Fibroblast of upper back skin (primary cell): Measurements from ENCODE around the gene AK3.

ENCODE experiments used
- DNase-seq: peaks from one replicate; pipeline ENCODE4 v3.0.0-alpha.2; 2013

AK3 gene

GRCh38 chr9:4746278-4747030, 5.5 kb upstream of the AK3 start:
- no peak for DNase-seq

DNA sequence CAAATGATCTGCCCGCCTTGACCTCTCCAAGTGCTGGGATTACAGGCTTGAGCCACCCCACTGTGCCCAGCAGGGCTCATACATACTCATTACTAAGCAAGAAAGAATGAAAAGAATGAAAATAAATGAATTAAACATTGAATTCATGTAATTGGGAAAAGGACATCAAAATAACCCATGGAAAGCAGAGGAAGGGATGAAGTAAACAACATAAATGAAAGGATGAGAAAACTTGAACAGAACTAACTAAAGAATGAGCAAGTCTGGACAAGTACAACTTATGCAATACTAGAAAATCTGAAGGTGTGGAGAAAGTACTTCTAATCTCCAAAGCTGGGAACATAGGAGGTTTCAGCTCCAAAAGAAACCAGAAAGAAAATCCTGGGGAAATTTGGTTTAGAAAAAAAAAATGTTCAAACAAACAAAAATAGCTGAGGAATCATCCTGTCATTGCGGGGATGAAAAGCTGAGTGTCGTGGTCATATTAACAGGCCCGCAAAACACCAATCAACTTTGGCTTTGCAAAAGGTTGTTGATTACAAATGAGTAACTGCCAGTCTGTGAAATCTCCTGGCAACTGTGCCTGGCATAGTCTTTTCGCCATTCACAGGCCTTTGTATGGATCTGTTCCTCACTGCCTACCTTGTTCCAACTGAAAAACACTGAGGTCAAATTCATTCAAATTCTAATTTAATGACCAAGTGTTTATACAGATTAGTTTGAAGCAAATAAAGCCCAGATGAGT, 2.3 kb upstream of the AK3 start:
- no peak for DNase-seq

GRCh38 chr9:4742246-4742645, 1.2 kb upstream of the AK3 start:
- no peak for DNase-seq

DNA sequence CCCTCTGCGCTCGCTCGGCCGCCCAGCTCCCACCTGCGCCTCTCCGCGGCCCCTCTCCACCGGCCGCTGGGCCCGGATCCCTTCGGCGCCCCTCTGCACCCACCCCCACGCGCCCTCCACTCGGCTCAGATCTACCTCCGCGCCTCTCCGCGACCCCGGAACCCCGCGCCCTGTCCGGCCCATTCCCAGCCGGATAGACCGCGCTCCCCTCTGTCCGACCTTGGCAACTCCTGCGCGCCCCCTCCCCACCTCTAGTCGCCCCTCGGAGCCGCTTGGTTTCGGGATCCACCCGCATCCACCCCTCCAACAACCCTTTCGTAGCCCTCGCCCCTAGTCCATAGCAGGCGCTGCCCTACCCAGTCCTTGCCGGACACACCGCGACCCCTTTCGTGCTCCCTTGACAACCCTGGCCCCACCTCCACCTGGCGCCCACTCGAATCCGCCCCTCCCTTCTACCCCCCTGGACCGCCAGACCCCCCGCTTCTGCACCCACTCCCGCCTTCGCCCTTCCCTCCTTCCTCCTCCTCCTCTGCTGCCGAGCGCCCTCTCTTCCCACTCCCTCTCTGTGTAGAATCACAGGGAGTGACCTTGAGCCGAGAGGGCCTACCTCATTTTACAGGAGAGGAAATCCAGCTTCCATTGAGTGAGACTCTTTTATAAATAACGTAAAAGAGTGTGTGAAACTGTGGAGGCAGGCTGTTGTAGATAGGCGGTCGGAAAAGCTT, 525 bp upstream of the AK3 start:
- DNase-seq, result no peak

DNA sequence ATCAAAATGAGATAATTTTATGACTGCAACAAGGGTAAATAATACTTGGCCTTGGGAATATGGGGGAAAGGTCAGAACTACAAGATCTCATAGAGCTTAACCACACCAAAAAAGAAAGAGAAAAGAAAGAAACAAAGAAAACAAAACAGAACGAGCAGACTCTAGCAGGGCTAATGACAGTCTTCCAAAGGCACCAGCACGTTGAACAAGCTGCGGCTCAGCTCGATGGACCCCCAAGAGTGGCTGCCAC, 689 bp downstream of the AK3 start:
- no peak for DNase-seq

DNA sequence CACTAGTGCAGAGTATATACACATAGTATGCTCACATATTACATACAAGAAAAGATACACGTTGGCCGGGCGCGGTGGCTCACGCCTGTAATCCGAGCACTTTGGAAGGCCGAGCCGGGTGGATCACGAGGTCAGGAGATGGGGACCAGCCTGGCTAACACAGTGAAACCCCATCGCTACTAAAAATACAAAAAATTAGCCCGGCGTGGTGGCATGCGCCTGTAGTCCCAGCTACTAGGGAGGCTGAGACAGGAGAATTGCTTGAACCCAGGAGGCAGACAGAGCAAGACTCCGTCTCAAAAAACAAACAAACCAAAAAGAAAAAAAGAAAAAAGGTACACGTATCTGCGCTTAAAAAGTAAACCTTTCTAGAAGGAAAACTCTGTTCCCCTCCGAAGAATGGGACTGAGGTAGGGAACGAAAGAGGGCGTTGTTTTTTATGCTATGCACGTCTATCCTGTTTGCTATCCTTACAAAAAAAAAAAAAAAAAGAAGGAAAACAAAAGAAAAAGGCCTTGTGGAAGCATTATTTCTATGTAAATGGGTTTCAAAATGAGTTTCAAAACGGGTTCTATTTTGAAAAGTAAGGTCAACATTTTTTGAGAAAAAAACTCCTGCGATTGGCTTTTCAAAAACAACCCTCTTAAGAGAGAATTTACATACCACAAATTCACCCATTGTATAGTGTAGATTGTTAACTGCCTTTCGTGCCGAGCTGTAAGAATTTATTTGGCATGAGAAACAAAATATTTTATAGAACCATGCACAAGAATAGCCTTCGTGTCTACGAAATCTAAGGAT, 1.2 kb downstream of the AK3 start:
- DNase-seq, result no peak

GRCh38 chr9:4738866-4739586, 2.0 kb downstream of the AK3 start:
- no peak for DNase-seq

GRCh38 chr9:4734150-4734549, 6.9 kb downstream of the AK3 start:
- DNase-seq, result no peak

- DNase-seq, result no peak
Measured at GRCh38 chr9:4732890-4733289, 8.1 kb downstream of the AK3 start.

- no peak for DNase-seq
Measured at GRCh38 chr9:4727593-4727992, 13.4 kb downstream of the AK3 start.

DNA sequence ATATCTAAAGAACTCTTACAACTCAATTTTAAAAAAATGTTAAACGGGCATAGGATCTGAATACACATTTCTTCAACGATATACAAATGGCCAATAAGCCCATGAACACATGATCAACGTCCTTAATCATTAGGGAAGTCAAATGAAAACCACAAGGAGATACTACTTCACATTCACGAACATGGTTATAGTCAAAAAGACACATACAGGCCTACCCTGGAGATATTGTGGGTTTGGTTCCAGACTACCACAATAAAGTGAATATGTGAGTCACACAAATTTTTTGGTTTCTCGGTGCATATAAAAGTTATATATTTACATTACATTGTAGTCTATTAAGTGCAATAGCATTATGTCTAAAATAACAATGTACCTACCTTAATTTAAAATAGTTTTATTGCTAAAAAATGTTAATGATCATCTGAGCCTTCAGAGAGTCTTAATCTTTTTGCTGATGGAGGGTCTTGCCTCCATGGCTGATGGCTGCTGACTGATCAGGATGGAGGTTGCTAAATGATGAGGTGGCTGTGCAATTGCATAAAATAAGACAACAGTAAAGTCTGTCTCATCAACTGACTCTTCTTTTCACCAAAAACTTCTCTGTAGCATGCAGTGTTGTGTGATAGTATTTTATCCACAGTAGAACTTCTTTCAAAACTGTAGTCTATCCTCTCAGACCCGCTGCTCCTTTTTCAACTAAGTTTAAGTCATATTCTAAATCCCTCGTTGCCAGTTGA, 15.1 kb downstream of the AK3 start:
- DNase-seq, result no peak

DNA sequence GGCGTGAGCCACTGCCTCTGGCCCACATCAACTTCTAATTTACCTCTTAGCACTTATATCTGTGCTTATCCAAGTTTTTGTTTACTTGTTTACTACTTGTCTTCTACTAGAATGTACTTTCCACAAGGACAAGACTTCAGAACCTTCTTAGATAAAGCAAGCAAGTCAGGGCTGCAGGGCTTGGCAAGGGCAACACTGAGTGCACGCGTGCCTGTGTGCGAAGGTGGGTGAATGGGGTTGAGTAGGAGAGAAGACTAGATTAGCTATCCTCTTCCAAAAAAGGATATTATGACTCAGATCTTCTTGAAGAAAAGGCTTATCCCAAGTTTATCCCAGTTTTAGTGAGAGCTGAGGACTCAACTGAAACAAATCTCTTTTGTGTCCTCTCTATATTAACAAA, 19.3 kb downstream of the AK3 start:
- no peak for DNase-seq

DNA sequence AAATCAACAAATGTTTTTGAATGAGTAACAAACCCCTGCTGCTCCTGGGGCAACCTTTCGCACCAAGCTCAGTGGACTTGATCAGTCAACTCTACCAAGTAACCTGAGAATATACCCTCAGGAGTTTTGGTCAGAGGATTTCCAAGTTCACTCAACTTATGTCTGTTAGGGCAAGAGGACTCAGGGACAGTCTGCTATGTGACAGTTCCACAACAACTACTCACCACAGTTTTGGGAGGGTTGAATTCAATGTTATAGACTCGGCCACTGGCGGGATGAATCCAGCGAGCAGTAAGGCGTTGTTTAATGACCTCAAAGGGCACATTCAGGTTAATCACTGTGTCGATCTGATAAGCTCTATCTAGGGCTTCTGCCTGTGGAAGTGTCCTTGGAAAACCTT, 22.1 kb downstream of the AK3 start:
- no peak for DNase-seq

- no peak for DNase-seq
Measured at GRCh38 chr9:4717815-4718214, 23.2 kb downstream of the AK3 start.

GRCh38 chr9:4716163-4716562, 24.8 kb downstream of the AK3 start:
- no peak for DNase-seq

DNA sequence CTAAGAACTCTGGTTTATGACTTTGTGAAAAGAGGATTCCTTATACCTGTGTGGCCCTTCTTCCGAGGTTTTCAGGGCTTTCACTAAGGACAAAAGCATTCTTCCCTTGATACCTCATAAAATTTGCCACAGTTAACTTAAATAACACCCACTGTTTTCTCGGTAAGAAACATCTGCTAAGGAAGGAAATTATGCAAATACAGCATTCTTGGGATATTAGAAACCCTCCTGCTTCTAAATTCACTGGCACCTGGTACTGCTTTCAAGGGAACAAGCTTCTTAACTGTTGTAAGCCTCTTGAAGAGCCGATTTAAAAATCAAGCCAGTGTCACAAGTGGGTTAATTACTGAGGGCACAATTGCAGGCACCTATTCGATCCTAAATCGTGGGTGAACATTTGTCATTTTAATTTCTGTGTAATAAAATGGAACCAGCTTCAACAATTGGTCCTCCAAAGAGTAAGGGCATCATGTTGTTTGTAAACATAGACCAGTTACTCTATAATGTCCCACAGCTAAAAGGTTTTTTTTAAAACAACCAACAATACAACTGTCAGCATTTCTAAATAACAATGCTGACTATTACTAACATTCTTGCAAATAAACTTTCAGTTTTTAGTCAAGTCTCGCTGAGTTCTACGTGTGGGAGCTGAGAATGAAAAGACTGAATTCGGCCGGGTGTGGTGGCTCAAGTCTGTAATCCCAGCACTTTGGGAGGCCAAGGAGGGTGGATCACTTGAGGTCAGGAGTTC, 26.6 kb downstream of the AK3 start:
- DNase-seq, result peak; percentile 1

GRCh38 chr9:4713849-4714248, 27.2 kb downstream of the AK3 start:
- no peak for DNase-seq

DNA sequence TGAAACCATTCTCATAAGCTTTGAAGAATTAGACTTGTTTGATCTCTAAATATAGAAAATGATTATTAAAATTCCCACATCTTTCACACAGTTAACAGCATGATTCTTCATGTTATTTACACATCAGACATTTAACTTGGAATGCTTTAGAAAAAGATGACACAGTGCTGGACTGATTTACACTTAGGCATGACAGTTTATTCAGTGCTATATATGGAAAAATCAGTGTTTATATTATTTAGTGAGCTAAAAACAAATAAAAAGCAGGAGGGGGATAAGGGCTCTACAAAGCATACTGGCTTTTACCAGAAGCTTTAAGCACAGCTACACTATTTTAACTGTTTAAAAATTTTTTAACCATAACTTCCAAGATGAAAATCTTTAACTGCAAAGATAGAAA, 31.6 kb downstream of the AK3 start:
- no peak for DNase-seq

DNA sequence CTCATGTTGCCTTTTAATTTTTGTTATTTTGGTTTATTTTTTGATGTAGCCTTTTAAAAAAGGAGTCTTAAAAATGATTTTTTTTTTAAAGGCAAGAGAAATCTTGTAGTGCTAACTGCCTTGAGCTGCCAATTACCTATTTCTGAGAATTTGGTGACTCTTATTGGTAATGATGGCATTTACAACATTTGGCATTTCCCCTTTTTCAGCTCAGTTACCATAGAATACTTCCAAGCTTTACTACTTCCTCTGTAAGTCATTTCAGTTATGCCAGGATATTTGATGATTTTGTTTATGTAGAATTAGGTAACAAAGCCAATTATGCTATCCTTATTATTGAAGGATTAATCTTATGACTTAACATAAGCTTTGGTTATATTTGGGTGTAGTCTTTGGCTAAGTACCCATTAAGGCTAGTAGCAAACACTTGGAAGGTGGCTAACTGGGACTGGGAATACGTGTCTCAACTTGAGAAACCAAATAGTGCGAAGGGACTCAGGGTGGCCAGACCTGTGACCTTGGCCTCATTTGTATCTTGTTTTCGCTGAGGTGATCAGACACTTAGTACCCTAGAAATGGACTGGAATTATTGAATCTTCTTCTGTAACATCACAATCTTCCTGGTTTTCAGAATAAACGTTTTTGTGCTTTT, 33.9 kb downstream of the AK3 start:
- DNase-seq, result no peak

GRCh38 chr9:4706021-4706420, 35.0 kb downstream of the AK3 start:
- DNase-seq, result no peak

- peak; percentile 4 for DNase-seq
Measured at GRCh38 chr9:4704129-4704528, 36.9 kb downstream of the AK3 start.
